ENCODE results near the gene BBS9. TPM values are rescaled to one million over a fixed set of nuclear protein-coding genes. Genes with fewer than 3 reads are reported as not detected.

BBS9 gene
- total RNA-seq, 2 donors from 2014 or later, result 14.2 to 23.6 TPM

DNA sequence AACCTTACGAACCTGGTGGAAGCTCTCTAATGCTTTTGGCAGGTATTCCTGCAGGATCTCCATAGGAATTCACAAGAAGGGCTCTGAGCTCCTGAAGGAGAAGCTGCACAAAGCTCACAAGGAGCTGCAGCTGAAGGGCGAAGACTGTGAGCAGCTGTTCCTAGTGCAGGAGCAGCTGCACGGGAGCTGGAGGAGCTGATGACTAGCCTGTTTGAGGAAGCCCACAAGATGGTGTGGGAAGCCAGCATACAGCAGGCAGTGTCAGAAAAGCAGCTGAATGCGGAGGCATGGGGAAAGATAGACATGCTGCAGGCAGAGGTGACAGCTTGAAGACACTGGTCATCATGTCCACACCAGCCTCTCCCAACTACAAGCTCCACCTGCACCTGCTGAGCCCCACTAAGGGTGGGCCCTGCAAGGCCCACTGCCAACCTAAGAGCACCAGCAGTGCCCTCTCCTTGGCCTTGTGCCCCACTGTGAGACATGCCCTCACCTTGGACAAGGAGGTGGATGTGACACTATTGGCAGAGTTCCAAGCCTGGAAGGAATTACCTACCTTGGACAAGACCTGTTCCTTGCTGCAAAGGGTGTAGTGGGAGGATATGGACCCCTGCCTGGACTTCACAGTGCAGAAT lies 250.6 kb downstream of the BBS9 start:
- Histone ChIP-seq H3K27ac (no peak overlapping the region), H3K27me3 (no peaks in the 10 kb centered on the region), H3K4me1 (no peaks in the 10 kb centered on the region), H3K4me3 (no peak overlapping the region), H3K9me3 (no peaks in the 10 kb centered on the region), H3K36me3 (replicated peaks in 1 of 2; ENCODE audit: insufficient read depth in 1 of 2, low read depth in 2 of 2) (no peaks in the 10 kb centered on the region)
- intact Hi-C loops (cut with DNase I), result no loop called here
- 94 to 100% methylated on average over 4 of the region's 4 CpGs for WGBS, 2 donors
- no peak for ATAC-seq
- no peak for TF ChIP-seq POLR2A (IDR thresholded peaks at IDR 0.05)
- TF ChIP-seq, protein P1, sequence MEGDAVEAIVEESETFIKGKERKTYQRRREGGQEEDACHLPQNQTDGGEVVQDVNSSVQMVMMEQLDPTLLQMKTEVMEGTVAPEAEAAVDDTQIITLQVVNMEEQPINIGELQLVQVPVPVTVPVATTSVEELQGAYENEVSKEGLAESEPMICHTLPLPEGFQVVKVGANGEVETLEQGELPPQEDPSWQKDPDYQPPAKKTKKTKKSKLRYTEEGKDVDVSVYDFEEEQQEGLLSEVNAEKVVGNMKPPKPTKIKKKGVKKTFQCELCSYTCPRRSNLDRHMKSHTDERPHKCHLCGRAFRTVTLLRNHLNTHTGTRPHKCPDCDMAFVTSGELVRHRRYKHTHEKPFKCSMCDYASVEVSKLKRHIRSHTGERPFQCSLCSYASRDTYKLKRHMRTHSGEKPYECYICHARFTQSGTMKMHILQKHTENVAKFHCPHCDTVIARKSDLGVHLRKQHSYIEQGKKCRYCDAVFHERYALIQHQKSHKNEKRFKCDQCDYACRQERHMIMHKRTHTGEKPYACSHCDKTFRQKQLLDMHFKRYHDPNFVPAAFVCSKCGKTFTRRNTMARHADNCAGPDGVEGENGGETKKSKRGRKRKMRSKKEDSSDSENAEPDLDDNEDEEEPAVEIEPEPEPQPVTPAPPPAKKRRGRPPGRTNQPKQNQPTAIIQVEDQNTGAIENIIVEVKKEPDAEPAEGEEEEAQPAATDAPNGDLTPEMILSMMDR (IDR thresholded peaks at IDR 0.05), result no peak
- no peak for DNase-seq

DNA sequence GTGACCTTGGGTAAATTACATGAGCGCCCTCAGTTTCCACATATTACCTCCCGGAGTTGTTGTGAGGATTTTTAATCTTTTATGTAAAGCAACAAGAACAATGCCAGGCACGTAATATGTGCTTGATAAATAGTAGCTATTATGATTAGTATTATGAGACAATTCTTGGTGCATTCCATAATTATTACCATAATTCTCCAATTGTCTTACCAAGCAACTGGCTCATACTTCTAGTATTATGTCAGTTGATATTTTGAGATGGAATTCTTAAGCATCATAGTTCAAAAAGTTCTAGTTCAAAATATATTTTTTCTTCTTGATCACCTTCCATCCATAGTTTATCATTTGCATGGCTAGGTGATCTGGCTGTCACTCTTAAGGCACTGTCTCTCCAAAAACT lies 259.0 kb downstream of the BBS9 start:
- TF ChIP-seq POLR2A (IDR thresholded peaks at IDR 0.05), result no peak
- TF ChIP-seq, protein P1 (IDR thresholded peaks at IDR 0.05), result no peak

DNA sequence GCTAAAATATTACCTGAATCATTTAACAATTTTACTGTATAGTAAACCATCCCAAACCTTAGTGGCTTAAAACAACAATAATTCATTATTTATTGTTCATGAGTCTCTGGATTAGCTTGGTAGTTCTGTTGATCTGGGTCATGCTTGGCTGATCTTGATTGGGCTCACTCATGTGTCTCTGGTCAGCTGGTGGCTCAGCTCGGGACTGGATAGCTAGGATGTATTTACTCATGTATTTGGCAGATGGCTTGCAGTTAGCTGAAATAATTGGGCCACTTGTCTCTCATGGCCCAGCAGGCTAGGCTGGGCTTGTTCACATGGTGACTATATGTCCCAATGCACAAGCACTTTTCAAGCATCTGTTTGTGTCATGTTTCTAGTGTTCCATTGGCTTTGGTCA lies 262.8 kb downstream of the BBS9 start:
- no peak for ATAC-seq
- H3K36me3 ChIP-seq (replicated peaks in 1 of 2; ENCODE audit: insufficient read depth in 1 of 2, low read depth in 2 of 2), result no peaks in the 10 kb centered on the region

More for the DNA sequence above, 259.0 kb downstream of the BBS9 start:
- DNase-seq, result no peak
- H3K36me3 ChIP-seq (replicated peaks in 1 of 2; ENCODE audit: insufficient read depth in 1 of 2, low read depth in 2 of 2), result no peaks in the 10 kb centered on the region
- whole genome bisulfite sequencing, 2 donors, result 89 to 94% methylated on average over 3 of the region's 3 CpGs
- no peaks in the 10 kb centered on the region for H3K4me1 ChIP-seq
- no peak overlapping the region for H3K27ac ChIP-seq
- intact Hi-C loops (cut with DNase I), result no loop called here
- no peak overlapping the region for H3K4me3 ChIP-seq
- no peaks in the 10 kb centered on the region for H3K9me3 ChIP-seq
- no peak for ATAC-seq
- H3K27me3 ChIP-seq, result no peaks in the 10 kb centered on the region

DNA sequence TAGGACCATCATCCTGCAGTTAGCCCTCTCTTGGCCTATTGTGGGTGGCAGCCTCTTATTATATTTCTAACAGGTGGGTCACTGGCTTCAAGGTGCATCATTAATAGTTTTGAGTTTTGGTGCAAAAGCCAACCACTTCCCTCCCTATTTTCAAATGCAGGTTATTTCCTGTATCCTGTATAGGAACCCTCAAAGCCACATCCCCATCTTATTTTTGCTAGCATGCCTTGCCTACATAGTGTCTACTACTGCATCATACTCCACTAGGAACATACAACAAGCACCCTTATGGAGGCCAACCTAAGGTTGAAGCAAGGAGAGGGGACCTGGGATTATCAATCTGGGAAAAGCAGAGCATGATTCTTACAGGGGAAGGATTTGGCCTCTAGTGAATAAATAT lies 264.4 kb downstream of the BBS9 start:
- H3K4me3 ChIP-seq, result no peak overlapping the region
- TF ChIP-seq, protein P1 (IDR thresholded peaks at IDR 0.05), result no peak
- TF ChIP-seq POLR2A (IDR thresholded peaks at IDR 0.05), result no peak
- DNase-seq (no peak), ATAC-seq (no peak)
- H3K27ac ChIP-seq, result no peak overlapping the region
- no peaks in the 10 kb centered on the region for H3K36me3 ChIP-seq (replicated peaks in 1 of 2; ENCODE audit: insufficient read depth in 1 of 2, low read depth in 2 of 2)
- H3K9me3 ChIP-seq, result no peaks in the 10 kb centered on the region
- H3K4me1 ChIP-seq, result no peaks in the 10 kb centered on the region
- intact Hi-C loops (cut with DNase I), result no loop called here
- no peaks in the 10 kb centered on the region for H3K27me3 ChIP-seq

More for the DNA sequence above, 262.8 kb downstream of the BBS9 start:
- peak in 1 of 4 donors; percentile 2 for DNase-seq
- Histone ChIP-seq H3K9me3 (no peaks in the 10 kb centered on the region), H3K27ac (no peak overlapping the region), H3K27me3 (no peaks in the 10 kb centered on the region), H3K4me1 (no peaks in the 10 kb centered on the region), H3K4me3 (no peak overlapping the region)
- intact Hi-C loops (cut with DNase I), result no loop called here
- no peak for TF ChIP-seq POLR2A (IDR thresholded peaks at IDR 0.05)
- TF ChIP-seq, protein P1 (IDR thresholded peaks at IDR 0.05), result no peak
- WGBS, 2 donors, result 71 to 86% methylated on average over 1 of the region's 1 CpG

DNA sequence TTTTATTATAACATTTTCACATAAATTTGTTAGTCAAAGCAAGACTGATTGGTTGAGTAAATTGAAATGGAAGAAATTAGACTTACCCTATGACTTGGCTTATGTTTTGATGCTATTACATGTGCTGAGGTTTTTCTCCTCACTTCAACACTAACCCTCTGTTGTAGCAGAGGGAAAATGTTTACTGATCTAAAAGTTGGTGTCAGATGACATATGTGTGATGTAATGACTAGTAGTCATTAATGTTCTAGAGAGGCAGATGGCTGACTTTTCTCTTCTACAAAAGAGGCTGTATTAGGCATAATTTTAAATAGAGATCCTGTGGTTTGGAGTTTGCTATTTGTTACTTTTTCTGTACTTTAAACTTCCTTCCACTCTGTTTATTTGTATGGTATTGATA lies 266.0 kb downstream of the BBS9 start:
- no peak for DNase-seq
- intact Hi-C loops (cut with DNase I), result no loop called here

More for the DNA sequence above, 266.0 kb downstream of the BBS9 start:
- Histone ChIP-seq H3K4me3 (no peak overlapping the region), H3K36me3 (replicated peaks in 1 of 2; ENCODE audit: insufficient read depth in 1 of 2, low read depth in 2 of 2) (no peaks in the 10 kb centered on the region), H3K4me1 (no peaks in the 10 kb centered on the region), H3K27ac (no peak overlapping the region), H3K27me3 (no peaks in the 10 kb centered on the region), H3K9me3 (no peaks in the 10 kb centered on the region)
- no peak for TF ChIP-seq POLR2A (IDR thresholded peaks at IDR 0.05)
- TF ChIP-seq, protein P1 (IDR thresholded peaks at IDR 0.05), result no peak
- no peak for ATAC-seq
